Tibial nerve (tissue), 4 donors: ENCODE results near the gene TCEA2. TPM values are rescaled to one million over a fixed set of nuclear protein-coding genes. Genes with fewer than 3 reads are reported as not detected.

ENCODE experiments used
- DNase-seq, 2 donors: peaks; one replicate each; pipeline ENCODE4 v3.0.0-alpha.2; 2019; ENCODE audit warnings: low spot score in 2 of 2
- H3K27ac ChIP-seq, 4 donors: fragments of 200-600 bp; sonication (generic) in 3 of 4; one replicate each; pipeline ENCODE4 v1.5.1; 2017 to 2019; ENCODE audit warnings: mild to moderate bottlenecking in 1 of 4
- H3K27me3 ChIP-seq, 2 donors: fragments of 200-600 bp; sonication (generic) in 1 of 2; one replicate each; pipeline versions ENCODE4 v1.5.1 to v1.6.0; 2017 to 2019
- H3K36me3 ChIP-seq, 3 donors: fragments of 200-600 bp; sonication (generic); one replicate each; pipeline ENCODE4 v1.5.1; 2018 to 2019
- H3K4me1 ChIP-seq, 4 donors: fragments of 200-600 bp; sonication (generic) in 3 of 4; one replicate each; pipeline ENCODE4 v1.5.1; 2017 to 2019
- H3K4me3 ChIP-seq, 4 donors: fragments of 200-600 bp; sonication (generic) in 3 of 4; one replicate each; pipeline ENCODE4 v1.5.1; 2017 to 2019; ENCODE audit warnings: mild to moderate bottlenecking in 1 of 4, moderate library complexity in 1 of 4
- H3K9me3 ChIP-seq, 4 donors: fragments of 200-600 bp; sonication (generic) in 3 of 4; one replicate each; pipeline ENCODE4 v1.5.1; 2017 to 2019
- EP300 ChIP-seq, 2 donors: sonication (generic); formaldehyde crosslinking; IDR thresholded peaks; one replicate each; pipeline ENCODE4 v1.6.1; 2017; ENCODE audit warnings: antibody characterized with exemption in 2 of 2, mild to moderate bottlenecking in 1 of 2
- POLR2A ChIP-seq, 2 donors: fragments of 450-650 bp; IDR thresholded peaks; one replicate each; pipeline ENCODE4 v1.6.1; 2017; ENCODE audit warnings: antibody characterized with exemption in 2 of 2, mild to moderate bottlenecking in 2 of 2, moderate library complexity in 2 of 2
- whole genome bisulfite sequencing, 2 donors: methylation state at CpG; one replicate each; pipeline ENCODE4 v1.1.5; 2018; 5-methylcytosine and 5-hydroxymethylcytosine counted together
- total RNA-seq, 4 donors: library from RNA; depleted of rRNA; stranded (reverse); fragments of >200 nt; gene quantifications; one replicate each; pipeline ENCODE4 v1.1.0, GENCODE V29; 2016
- TF ChIP-seq, protein P1 (sequence below), 5 experiments: fragments of 200-600 bp in 3 of 5; fragments of 450-650 bp in 2 of 5; sonication (generic) in 3 of 5; IDR thresholded peaks; one replicate each; pipeline ENCODE4 v1.5.1; 2016 to 2019; ENCODE audit warnings: antibody characterized with exemption in 5 of 5, mild to moderate bottlenecking in 3 of 5, moderate library complexity in 2 of 5

The TCEA2 gene
- total RNA-seq, 4 donors from 2014 or later, result 45.6 to 62.9 (median 59.2) TPM

DNA sequence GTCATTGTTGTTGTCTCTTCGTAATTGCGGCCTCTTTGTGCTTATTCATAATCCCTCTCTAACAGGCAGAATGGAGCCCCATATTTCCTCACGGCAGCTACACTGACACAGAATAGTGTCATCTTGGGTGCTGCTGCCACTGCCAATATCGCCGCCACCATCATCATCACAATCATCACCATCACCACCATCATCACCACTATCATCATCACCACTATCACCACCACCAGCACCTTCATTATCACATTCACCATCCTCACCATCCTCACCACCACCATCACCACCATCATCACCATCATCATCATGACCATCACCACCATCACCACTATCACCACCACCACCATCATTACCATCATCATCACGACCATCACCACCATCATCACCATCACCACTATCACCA lies 33.5 kb downstream of the TCEA2 start:
- DNase-seq, result no peak
- no peak overlapping the region for H3K27ac ChIP-seq
- H3K36me3 ChIP-seq, result peaks cover 0 to 13% (median 0%) of the 10 kb centered on the region in 3 donors
- H3K27me3 ChIP-seq, result peaks cover 0 to 13% of the 10 kb centered on the region in 2 donors
- no peak overlapping the region for H3K4me3 ChIP-seq
- no peaks in the 10 kb centered on the region for H3K4me1 ChIP-seq
- WGBS, 2 donors, result 73 to 86% methylated on average over 6 of the region's 6 CpGs
- no peaks in the 10 kb centered on the region for H3K9me3 ChIP-seq
- TF ChIP-seq, protein P1, sequence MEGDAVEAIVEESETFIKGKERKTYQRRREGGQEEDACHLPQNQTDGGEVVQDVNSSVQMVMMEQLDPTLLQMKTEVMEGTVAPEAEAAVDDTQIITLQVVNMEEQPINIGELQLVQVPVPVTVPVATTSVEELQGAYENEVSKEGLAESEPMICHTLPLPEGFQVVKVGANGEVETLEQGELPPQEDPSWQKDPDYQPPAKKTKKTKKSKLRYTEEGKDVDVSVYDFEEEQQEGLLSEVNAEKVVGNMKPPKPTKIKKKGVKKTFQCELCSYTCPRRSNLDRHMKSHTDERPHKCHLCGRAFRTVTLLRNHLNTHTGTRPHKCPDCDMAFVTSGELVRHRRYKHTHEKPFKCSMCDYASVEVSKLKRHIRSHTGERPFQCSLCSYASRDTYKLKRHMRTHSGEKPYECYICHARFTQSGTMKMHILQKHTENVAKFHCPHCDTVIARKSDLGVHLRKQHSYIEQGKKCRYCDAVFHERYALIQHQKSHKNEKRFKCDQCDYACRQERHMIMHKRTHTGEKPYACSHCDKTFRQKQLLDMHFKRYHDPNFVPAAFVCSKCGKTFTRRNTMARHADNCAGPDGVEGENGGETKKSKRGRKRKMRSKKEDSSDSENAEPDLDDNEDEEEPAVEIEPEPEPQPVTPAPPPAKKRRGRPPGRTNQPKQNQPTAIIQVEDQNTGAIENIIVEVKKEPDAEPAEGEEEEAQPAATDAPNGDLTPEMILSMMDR (IDR thresholded peaks at IDR 0.05), result no peak
- no peak for TF ChIP-seq EP300 (IDR thresholded peaks at IDR 0.05)
- no peak for TF ChIP-seq POLR2A (IDR thresholded peaks at IDR 0.05)

DNA sequence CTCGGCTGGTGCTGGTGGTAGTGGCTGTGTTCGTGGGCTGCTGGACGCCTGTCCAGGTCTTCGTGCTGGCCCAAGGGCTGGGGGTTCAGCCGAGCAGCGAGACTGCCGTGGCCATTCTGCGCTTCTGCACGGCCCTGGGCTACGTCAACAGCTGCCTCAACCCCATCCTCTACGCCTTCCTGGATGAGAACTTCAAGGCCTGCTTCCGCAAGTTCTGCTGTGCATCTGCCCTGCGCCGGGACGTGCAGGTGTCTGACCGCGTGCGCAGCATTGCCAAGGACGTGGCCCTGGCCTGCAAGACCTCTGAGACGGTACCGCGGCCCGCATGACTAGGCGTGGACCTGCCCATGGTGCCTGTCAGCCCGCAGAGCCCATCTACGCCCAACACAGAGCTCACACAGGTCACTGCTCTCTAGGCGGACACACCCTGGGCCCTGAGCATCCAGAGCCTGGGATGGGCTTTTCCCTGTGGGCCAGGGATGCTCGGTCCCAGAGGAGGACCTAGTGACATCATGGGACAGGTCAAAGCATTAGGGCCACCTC lies 35.5 kb downstream of the TCEA2 start:
- Histone ChIP-seq H3K4me1 (peaks cover 0 to 12% (median 4%) of the 10 kb centered on the region in 4 donors), H3K27ac (no peak overlapping the region), H3K4me3 (no peak overlapping the region), H3K36me3 (peaks cover 0 to 13% (median 0%) of the 10 kb centered on the region in 3 donors), H3K9me3 (no peaks in the 10 kb centered on the region), H3K27me3 (peaks cover 0 to 33% of the 10 kb centered on the region in 2 donors)
- no peak for DNase-seq
- TF ChIP-seq, protein P1 (IDR thresholded peaks at IDR 0.05), result no peak
- no peak for TF ChIP-seq EP300 (IDR thresholded peaks at IDR 0.05)
- no peak for TF ChIP-seq POLR2A (IDR thresholded peaks at IDR 0.05)
- 90 to 97% methylated on average over 24 to 28 of the region's 28 CpGs for WGBS, 2 donors

DNA sequence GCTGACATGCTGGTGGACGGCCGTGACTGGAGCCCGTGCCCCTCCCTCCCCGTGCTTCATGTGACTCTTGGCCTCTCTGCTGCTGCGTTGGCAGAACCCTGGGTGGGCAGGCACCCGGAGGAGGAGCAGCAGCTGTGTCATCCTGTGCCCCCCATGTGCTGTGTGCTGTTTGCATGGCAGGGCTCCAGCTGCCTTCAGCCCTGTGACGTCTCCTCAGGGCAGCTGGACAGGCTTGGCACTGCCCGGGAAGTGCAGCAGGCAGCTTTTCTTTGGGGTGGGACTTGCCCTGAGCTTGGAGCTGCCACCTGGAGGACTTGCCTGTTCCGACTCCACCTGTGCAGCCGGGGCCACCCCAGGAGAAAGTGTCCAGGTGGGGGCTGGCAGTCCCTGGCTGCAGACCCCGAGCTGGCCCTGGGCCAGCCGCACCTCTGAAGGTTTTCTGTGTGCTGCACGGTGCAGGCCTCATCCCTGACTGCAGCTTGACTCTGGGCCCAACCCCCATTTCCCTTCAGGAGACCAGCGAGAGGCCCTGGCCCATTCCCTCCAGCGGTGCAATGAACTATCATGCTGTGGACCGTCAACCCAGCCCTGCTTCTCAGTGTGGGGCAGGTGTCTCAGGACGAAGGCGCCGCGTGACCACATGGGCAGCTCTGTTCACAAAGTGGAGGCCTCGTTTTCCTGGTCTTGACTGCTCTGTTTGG lies 36.2 kb downstream of the TCEA2 start:
- H3K9me3 ChIP-seq, result no peaks in the 10 kb centered on the region
- no peak overlapping the region for H3K27ac ChIP-seq
- peaks cover 0 to 40% of the 10 kb centered on the region in 2 donors for H3K27me3 ChIP-seq
- peaks cover 0 to 13% (median 0%) of the 10 kb centered on the region in 3 donors for H3K36me3 ChIP-seq
- WGBS, 2 donors, result 80 to 88% methylated on average over 14 to 15 of the region's 21 CpGs
- H3K4me3 ChIP-seq, result no peak overlapping the region
- TF ChIP-seq POLR2A (IDR thresholded peaks at IDR 0.05), result no peak
- TF ChIP-seq, protein P1 (IDR thresholded peaks at IDR 0.05), result no peak
- TF ChIP-seq EP300 (IDR thresholded peaks at IDR 0.05), result no peak
- no peak for DNase-seq
- peaks cover 0 to 12% (median 4%) of the 10 kb centered on the region in 4 donors for H3K4me1 ChIP-seq

DNA sequence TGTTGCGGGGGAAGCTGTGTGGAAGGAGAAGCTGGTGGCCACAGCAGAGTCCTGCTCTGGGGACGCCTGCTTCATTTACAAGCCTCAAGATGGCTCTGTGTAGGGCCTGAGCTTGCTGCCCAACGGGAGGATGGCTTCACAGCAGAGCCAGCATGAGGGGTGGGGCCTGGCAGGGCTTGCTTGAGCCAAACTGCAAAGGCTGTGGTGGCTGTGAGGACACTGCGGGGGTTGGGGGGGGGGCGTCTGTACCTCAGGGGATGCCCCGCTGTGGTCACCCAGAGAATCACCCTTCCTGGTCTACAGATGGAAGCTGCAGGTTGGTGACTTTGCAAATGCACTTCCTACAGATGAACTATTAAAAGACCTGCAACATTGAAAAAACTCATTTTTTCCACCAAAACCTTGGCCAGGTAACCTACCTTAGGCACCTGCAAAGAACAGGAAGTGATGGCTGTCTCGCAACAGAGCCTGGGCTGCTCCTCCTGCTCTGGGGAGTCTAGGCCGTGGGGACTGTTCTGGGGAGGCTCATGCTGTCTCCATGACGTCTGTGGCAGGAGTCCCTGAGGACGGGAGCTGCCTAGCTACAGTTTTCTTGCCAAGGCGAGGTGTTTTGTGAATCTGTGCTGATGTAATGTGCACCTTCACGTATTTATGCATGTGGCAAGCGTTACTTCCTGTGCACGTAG lies 37.0 kb downstream of the TCEA2 start:
- no peak for DNase-seq
- 79 to 89% methylated on average over 14 of the region's 14 CpGs for WGBS, 2 donors
- no peak for TF ChIP-seq POLR2A (IDR thresholded peaks at IDR 0.05)
- TF ChIP-seq, protein P1 (IDR thresholded peaks at IDR 0.05), result no peak
- no peak for TF ChIP-seq EP300 (IDR thresholded peaks at IDR 0.05)
- no peak overlapping the region for H3K4me3 ChIP-seq
- H3K27me3 ChIP-seq, result peaks cover 0 to 48% of the 10 kb centered on the region in 2 donors
- peaks cover 0 to 13% (median 0%) of the 10 kb centered on the region in 3 donors for H3K36me3 ChIP-seq
- H3K4me1 ChIP-seq, result peaks cover 0 to 12% (median 4%) of the 10 kb centered on the region in 4 donors
- no peaks in the 10 kb centered on the region for H3K9me3 ChIP-seq
- no peak overlapping the region for H3K27ac ChIP-seq

DNA sequence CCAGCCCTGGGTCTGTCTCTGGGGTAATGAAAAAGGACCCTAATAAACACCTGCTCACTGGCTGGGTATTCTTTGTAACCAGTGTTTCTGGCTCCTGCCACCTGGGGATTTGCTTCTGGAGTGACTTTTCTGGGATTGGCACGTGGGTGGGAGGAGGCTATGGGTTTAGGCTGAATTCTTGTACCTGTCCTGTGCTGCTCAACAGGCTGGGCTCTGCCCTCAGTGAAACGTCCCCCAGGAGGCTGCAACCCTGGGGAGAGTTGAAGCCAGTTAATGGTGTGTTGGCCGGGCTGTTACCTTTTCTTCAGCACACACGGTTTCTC lies 37.5 kb downstream of the TCEA2 start:
- WGBS, 2 donors, result 75 to 80% methylated on average over 4 of the region's 4 CpGs
- DNase-seq, result no peak
- no peak for TF ChIP-seq POLR2A (IDR thresholded peaks at IDR 0.05)
- TF ChIP-seq EP300 (IDR thresholded peaks at IDR 0.05), result no peak
- TF ChIP-seq, protein P1 (IDR thresholded peaks at IDR 0.05), result no peak
- Histone ChIP-seq H3K36me3 (peaks cover 0 to 13% (median 0%) of the 10 kb centered on the region in 3 donors), H3K4me1 (peaks cover 0 to 12% (median 4%) of the 10 kb centered on the region in 4 donors), H3K27ac (no peak overlapping the region), H3K4me3 (no peak overlapping the region), H3K27me3 (peaks cover 0 to 49% of the 10 kb centered on the region in 2 donors), H3K9me3 (no peaks in the 10 kb centered on the region)
